Islet of Langerhans (tissue), 1 donor: Measurements from ENCODE around the gene GSTM2.

Experiments
- FAIRE-seq: peaks from one replicate; lab custom pipeline; 2011; peaks lifted over from hg19 to GRCh38; lab: Jason Lieb, UNC

GSTM2 gene

GRCh38 chr1:109718495-109718894 is 50.6 kb downstream of the GSTM2 start:
- FAIRE-seq, result no peak

- no peak for FAIRE-seq
Observed at GRCh38 chr1:109719337-109719837, 51.5 kb downstream of the GSTM2 start.

- no peak for FAIRE-seq
Observed at GRCh38 chr1:109721042-109721441, 53.2 kb downstream of the GSTM2 start.

GRCh38 chr1:109721971-109722370 is 54.1 kb downstream of the GSTM2 start:
- no peak for FAIRE-seq

- no peak for FAIRE-seq
Observed at GRCh38 chr1:109722908-109723691, 55.2 kb downstream of the GSTM2 start.
